Stimulated activated CD4-positive, alpha-beta T cell treated with anti-CD3 and anti-CD28 coated beads, Interleukin-15, amount 100 ng/mL, for 48 hours (primary cell): Measurements from ENCODE around the gene ACAD10.

Experiments used
- DNase-seq, 2 donors: peaks; one replicate each; pipeline ENCODE4 v3.0.0-alpha.2; 2020; ENCODE audit warnings: low read depth in 2 of 2

Gene ACAD10

DNA sequence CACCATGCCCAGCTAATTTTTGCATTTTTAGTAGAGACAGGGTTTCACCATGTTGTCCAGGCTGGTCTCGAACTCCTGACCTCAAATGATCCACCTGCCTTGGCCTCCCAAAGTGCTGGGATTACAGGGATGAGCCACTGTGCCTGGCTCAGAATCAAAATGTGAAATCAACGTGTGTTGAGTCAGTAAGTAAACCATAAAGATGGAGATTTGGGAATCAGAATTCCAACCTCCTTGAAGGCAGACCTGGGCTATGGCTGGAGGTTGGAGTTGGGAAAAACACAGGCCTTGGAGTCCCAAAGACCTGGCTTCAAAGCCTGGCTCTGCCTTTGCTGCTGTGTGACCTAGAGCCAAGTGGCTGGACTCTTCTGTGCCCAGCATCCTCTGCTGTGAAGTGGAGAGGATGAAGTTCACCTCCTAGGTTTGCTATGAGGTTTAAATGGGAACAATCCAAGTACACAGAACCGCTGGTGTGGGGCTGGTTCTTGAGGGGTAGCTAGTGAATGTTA lies 91.0 kb downstream of the ACAD10 start:
- DNase-seq, result no peak

DNA sequence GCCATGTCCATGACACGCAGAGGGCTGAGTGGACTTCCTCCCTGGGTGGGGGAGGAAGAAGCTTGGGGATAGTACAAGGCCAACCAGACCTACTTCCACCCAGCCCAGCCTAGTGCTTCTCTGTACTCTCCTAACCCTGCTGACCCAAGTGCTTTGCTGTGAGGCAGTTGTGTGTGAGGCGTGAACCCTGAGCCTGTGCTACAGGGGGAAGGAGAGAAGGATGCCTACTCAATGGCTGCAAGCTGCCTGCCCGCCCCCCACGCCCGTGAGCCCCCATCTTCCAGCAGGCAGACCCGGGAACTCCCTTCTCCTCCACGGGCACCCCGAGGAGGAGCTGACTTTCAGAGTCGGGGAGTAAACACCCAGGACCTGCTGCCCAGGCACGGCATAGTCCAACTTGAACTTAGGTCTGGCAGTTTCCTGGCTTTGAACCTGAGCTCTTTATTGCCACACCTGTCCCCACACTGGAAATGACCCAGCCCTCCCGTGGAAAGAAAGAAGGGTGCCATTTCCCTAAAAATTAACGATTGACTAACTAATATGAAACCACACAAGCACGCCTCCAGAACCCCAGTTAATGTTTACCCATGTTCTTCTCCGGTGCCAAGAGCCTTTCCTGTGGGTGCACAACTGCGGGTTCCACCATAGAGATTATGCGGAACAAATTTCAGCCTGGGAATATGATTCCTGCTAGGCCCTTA lies 91.6 kb downstream of the ACAD10 start:
- DNase-seq, result no peak

GRCh38 chr12:111780166-111780565 lies 94.3 kb downstream of the ACAD10 start:
- no peak for DNase-seq

- DNase-seq, result no peak
Observed at GRCh38 chr12:111780615-111781014, 94.8 kb downstream of the ACAD10 start.

- no peak for DNase-seq
Observed at GRCh38 chr12:111781085-111781658, 95.3 kb downstream of the ACAD10 start.

GRCh38 chr12:111783046-111783445 lies 97.2 kb downstream of the ACAD10 start:
- DNase-seq, result no peak

DNA sequence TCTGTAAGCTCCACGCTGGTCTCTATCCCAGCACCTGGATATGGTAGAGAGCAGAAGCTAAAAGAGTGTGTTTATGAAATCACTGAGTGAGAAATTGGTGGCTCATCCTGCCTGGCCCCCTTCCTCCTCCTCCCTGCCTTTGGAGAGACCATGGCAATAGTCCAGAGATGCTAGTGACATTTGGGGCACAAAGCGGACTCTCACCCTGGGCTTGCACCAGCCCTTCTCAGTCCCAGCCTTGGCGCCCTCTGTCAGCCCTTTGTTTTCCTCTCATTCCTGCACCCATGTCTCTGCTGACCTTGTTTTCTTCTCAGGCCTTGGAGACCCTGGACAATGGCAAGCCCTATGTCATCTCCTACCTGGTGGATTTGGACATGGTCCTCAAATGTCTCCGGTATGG lies 99.1 kb downstream of the ACAD10 start:
- DNase-seq, result no peak

- no peak for DNase-seq
Observed at GRCh38 chr12:111785651-111786050, 99.8 kb downstream of the ACAD10 start.

DNA sequence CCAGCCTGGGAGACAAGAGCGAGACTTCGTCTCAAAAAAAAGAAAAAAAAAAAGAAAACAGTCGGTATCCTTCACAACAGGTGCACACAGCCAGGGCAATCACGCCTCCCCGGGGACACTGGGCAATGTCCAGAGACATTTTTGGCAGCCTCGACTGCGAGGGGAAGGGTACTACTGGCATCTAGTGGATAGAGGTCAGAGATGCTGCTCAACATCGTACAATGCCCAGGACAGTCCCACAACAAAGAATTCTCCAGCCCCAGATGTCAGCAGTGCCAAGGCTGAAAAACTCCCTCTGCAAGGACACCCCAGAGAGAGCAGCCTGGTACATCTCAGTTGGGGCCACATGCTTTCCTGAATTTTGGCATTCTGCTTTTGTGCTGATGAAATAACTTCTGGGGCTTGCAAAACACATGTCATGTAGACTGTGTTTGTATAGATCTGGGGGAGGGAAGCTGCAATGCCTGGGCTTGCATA lies 102.4 kb downstream of the ACAD10 start:
- no peak for DNase-seq

DNA sequence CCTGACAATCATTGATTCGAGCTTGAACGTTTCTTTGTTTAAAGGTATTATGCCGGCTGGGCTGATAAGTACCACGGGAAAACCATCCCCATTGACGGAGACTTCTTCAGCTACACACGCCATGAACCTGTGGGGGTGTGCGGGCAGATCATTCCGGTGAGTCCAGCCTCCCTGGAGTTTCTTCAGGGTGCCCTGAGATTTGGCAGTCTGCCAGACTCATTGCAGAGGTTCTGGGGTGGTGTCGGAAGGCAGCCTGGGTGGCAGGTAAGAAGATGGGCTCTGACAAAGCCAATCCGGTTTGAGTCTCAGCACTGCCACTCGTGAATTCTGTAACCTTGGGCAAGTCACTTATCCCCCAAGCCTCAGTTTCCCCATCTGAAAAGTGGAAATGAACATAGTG lies 103.9 kb downstream of the ACAD10 start:
- no peak for DNase-seq

GRCh38 chr12:111791507-111791906 lies 105.7 kb downstream of the ACAD10 start:
- no peak for DNase-seq

DNA sequence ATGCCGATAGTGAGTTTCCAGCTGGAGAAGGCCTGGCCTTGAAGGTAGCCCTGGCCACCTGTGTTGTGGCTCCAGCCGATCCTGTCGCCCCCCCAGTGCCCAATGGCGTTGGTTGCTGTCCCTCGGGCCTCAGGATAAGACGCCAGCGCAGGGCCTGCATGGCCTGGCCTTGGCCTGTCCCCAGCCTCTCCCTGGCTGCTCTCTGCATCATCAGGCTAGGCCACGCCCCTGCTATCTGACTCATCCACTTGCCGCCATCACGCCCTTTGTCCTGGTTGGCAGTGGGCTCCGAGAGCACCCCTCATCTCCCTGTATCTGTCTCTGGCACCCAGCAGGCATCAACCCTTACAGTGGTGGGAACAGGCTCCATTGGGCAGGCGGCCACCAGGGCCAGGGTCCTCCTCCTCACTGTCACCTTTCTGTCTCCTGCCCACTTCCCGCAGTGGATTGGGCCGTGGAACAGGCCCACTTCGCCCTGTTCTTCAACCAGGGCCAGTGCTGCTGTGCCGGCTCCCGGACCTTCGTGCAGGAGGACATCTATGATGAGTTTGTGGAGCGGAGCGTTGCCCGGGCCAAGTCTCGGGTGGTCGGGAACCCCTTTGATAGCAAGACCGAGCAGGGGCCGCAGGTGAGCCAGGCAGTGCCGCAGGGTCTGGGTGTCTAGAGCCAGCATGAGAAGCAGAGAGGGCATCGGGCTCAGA lies 106.5 kb downstream of the ACAD10 start:
- DNase-seq, result no peak

DNA sequence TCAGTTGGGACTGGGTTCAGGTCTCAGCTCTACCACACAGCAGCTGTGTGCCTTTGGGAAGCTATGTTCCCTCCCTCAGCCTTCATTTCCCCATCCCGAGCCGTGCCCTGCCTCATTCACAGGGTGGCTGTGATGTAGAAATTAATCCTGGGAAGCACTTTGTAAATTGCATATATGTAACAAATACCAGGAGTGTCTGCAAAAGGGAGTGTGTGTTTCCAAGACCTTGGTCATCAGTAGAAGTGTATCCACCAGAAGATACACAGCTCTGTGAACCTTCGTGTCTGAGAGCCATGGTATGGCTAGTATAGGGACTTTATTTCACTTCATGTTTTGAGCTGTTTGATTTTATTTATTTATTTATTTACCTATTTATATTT lies 107.0 kb downstream of the ACAD10 start:
- DNase-seq, result no peak

DNA sequence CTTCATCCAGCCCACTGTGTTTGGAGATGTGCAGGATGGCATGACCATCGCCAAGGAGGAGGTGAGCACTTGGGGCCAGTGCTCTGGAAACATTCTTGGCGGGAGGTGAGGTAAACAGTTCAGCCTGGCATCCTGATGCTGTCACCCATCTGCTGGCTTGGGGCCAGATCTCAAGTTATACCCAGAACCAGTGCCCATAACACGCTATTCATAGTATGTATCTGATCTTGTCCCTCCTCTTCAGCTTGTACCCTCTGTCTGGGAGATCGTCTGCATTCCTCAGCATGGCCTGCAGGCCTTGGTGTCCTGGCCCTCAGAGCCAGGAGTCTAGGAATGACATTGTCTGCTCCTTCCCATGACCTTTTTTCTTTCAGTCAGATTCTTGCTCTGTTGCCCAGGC lies 112.3 kb downstream of the ACAD10 start:
- no peak for DNase-seq

DNA sequence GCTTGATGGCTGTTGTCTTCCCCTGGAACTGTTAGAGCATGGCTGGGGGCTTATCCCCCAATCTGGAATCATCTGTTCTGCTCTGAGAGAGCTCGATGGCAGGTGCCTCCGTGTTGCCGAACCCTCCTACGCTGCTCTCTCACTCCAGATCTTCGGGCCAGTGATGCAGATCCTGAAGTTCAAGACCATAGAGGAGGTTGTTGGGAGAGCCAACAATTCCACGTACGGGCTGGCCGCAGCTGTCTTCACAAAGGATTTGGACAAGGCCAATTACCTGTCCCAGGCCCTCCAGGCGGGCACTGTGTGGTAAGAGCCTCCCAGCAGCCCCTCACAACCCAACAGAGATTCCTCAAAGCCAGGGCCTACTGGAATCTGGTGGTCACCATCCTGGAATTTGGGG lies 113.9 kb downstream of the ACAD10 start:
- no peak for DNase-seq

DNA sequence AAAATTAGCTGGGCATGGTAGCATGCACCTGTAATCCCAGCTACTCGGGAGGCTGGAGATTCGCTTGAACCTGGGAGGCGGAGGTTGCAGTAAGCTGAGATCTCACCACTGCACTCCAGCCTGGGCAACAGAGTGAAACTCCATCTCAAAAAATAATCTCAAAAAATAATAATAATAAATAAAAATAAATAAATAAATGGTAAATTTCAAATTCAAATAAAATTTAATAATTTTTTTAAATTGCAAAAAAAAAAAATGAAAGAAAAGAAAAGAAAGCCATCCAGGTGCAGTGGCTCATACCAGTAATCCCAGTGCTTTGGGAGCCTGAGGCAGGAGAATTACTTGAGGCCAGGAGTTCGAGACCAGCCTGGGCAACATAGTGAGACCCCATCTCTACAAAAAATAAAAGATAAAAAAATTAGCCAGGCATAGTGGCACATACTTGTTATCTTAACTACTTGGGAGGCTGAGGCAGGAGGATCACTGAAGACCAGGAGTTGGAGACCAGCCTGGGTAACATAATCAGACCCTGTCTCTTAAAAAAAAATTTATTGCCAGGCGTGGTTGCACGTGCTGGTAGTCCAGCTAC lies 117.3 kb downstream of the ACAD10 start:
- DNase-seq, result no peak

- DNase-seq, result no peak
Observed at GRCh38 chr12:111803851-111804250, 118.0 kb downstream of the ACAD10 start.

DNA sequence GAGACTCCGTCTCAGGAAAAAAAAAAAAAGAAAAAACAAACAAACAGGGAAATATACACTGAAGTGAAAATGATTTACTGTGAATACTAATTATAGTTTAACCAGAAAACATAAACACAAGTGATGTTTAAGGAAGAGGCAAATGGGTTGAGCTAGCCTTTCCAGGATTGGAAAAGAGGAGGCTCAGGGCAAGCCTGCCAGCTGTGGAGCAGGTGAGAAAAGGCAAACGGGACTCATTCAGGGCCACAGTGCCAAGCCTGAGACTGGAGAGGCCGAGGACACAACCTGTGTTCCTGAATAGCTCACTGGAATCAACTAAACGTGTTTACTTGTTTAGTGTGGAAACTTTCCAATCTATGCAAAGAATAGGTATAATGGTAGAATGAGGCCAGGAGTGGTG lies 120.5 kb downstream of the ACAD10 start:
- DNase-seq, result no peak
